GM23338 (cell line): ENCODE measurements around the gene PITRM1. TPM values are rescaled to one million over a fixed set of nuclear protein-coding genes. Genes with fewer than 3 reads are reported as not detected.

Experiments used
- ATAC-seq: fragments of 200-7000 bp; cut with Tn5 transposase; 3 replicates; pipeline ENCODE4 v1.9.1; 2020
- DNase-seq: peaks from one replicate; pipeline ENCODE4 v3.0.0-alpha.2; 2015; ENCODE audit warnings: low spot score
- H2AFZ ChIP-seq: fragments of 200-600 bp; sonication (generic); 2 replicates; pipeline ENCODE4 v1.8.0; 2016; ENCODE audit warnings: antibody characterized with exemption, mild to moderate bottlenecking, moderate library complexity
- H3F3A ChIP-seq: fragments of 200-600 bp; sonication (generic); replicated peaks from 2 replicates; pipeline ENCODE4 v1.8.0; 2017; ENCODE audit warnings: antibody characterized with exemption, mixed run types, low read depth
- H3K27ac ChIP-seq: fragments of 200-600 bp; sonication (generic); 2 replicates; pipeline ENCODE4 v1.6.1; 2016; ENCODE audit warnings: low read depth
- H3K27me3 ChIP-seq: fragments of 200-600 bp; sonication (generic); 2 replicates; pipeline ENCODE4 v1.8.0; 2016; ENCODE audit warnings: mild to moderate bottlenecking, mixed run types, moderate library complexity; ENCODE audit not compliant: insufficient read depth
- H3K36me3 ChIP-seq: fragments of 200-600 bp; sonication (generic); 2 replicates; pipeline ENCODE4 v1.8.0; 2016; ENCODE audit warnings: mild to moderate bottlenecking; ENCODE audit not compliant: insufficient read depth
- H3K4me1 ChIP-seq: fragments of 200-600 bp; sonication (generic); 2 replicates; pipeline ENCODE4 v1.8.0; 2016; ENCODE audit warnings: mild to moderate bottlenecking, moderate library complexity; ENCODE audit not compliant: insufficient read depth
- H3K4me2 ChIP-seq: fragments of 200-600 bp; sonication (generic); 2 replicates; pipeline ENCODE4 v1.7.1; 2017; ENCODE audit warnings: mixed run types
- H3K4me3 ChIP-seq: fragments of 200-600 bp; sonication (generic); 2 replicates; pipeline ENCODE4 v1.6.1; 2016; ENCODE audit warnings: mixed run types
- H3K79me2 ChIP-seq: fragments of 200-600 bp; sonication (generic); replicated peaks from 2 replicates; pipeline ENCODE4 v1.8.0; 2017; ENCODE audit warnings: mild to moderate bottlenecking; ENCODE audit not compliant: insufficient read depth
- H3K9me2 ChIP-seq: fragments of 200-600 bp; sonication (generic); 2 replicates; pipeline ENCODE4 v1.8.0; 2017; ENCODE audit not compliant: insufficient read depth
- H4K20me1 ChIP-seq: fragments of 200-600 bp; sonication (generic); replicated peaks from 2 replicates; pipeline ENCODE4 v1.8.0; 2017; ENCODE audit warnings: mild to moderate bottlenecking; ENCODE audit not compliant: insufficient read depth
- H3K27ac Mint-ChIP-seq: 2 replicates; pipeline ENCODE4 v1.8.0; 2020; ENCODE audit warnings: inconsistent platforms, mild to moderate bottlenecking, moderate library complexity, mixed read lengths
- H3K27me3 Mint-ChIP-seq: 3 replicates; pipeline ENCODE4 v1.8.0; 2022; ENCODE audit warnings: low read depth, mild to moderate bottlenecking, moderate library complexity, mixed read lengths, inconsistent platforms; ENCODE audit not compliant: insufficient read depth, poor library complexity
- H3K36me3 Mint-ChIP-seq: 3 replicates; pipeline ENCODE4 v1.8.0; 2021; ENCODE audit warnings: low read depth, mild to moderate bottlenecking, inconsistent platforms, moderate library complexity, mixed read lengths
- H3K4me1 Mint-ChIP-seq: 3 replicates; pipeline ENCODE4 v1.8.0; 2020; ENCODE audit warnings: mild to moderate bottlenecking, inconsistent platforms, mixed read lengths
- H3K4me3 Mint-ChIP-seq: 3 replicates; pipeline ENCODE4 v1.8.0; 2021; ENCODE audit warnings: moderate library complexity, mild to moderate bottlenecking, inconsistent platforms, mixed read lengths
- H3K9me3 Mint-ChIP-seq: 3 replicates; pipeline ENCODE4 v1.8.0; 2020; ENCODE audit warnings: moderate library complexity, mild to moderate bottlenecking, inconsistent platforms, mixed read lengths
- CREB1 ChIP-seq: fragments of 250-450 bp; sonication (Bioruptor Pico); IDR thresholded peaks from 2 replicates; pipeline ENCODE4 v1.5.0; 2020; ENCODE audit warnings: low read depth, mild to moderate bottlenecking, moderate library complexity
- CTCF ChIP-seq, 2 experiments: fragments of 200-600 bp in 1 of 2; sonication (generic) in 1 of 2; conservative IDR thresholded peaks; 2 replicates each; pipeline versions ENCODE4 v1.5.1 to v1.6.1; 2016 to 2017; ENCODE audit warnings: antibody characterized with exemption in 2 of 2, low read depth in 2 of 2, mild to moderate bottlenecking in 2 of 2, moderate library complexity in 1 of 2
- ETS1 ChIP-seq: IDR thresholded peaks from 2 replicates; pipeline ENCODE4 v1.6.1; 2016; ENCODE audit warnings: antibody characterized with exemption
- EZH2 ChIP-seq: fragments of 200-600 bp; sonication (generic); IDR thresholded peaks from one replicate; pipeline ENCODE4 v1.8.0; 2017; ENCODE audit warnings: antibody characterized with exemption, mild to moderate bottlenecking, low read depth; ENCODE audit not compliant: unreplicated experiment
- EZH2phosphoT487 ChIP-seq: fragments of 200-600 bp; sonication (generic); IDR thresholded peaks from one replicate; pipeline ENCODE4 v1.8.1; 2018; ENCODE audit warnings: antibody characterized with exemption; ENCODE audit not compliant: unreplicated experiment
- JUNB ChIP-seq: IDR thresholded peaks from one replicate; pipeline ENCODE4 v1.6.1; 2016; ENCODE audit warnings: antibody characterized with exemption; ENCODE audit not compliant: unreplicated experiment
- NANOG ChIP-seq: IDR thresholded peaks from 2 replicates; pipeline ENCODE4 v1.6.1; 2016; ENCODE audit warnings: antibody characterized with exemption, borderline replicate concordance
- POLR2AphosphoS5 ChIP-seq: IDR thresholded peaks from 2 replicates; pipeline ENCODE4 v1.6.1; 2016; ENCODE audit warnings: antibody characterized with exemption, low read depth
- REST ChIP-seq: IDR thresholded peaks from one replicate; pipeline ENCODE4 v1.6.1; 2018; ENCODE audit warnings: antibody characterized with exemption; ENCODE audit not compliant: unreplicated experiment
- STAT1 ChIP-seq: IDR thresholded peaks from one replicate; pipeline ENCODE4 v1.6.1; 2016; ENCODE audit warnings: antibody characterized with exemption; ENCODE audit not compliant: unreplicated experiment
- ZNF114 ChIP-seq: fragments of 250-450 bp; sonication (Bioruptor Pico); IDR thresholded peaks from 2 replicates; pipeline ENCODE4 v1.5.0; 2020; ENCODE audit warnings: mild to moderate bottlenecking, moderate library complexity
- ZNF331 ChIP-seq: fragments of 250-450 bp; sonication (Bioruptor Pico); IDR thresholded peaks from 2 replicates; pipeline ENCODE4 v1.5.0; 2020; ENCODE audit warnings: low read depth, mild to moderate bottlenecking, moderate library complexity
- ZNF462 ChIP-seq: fragments of 250-450 bp; sonication (Bioruptor Pico); IDR thresholded peaks from 2 replicates; pipeline ENCODE4 v1.5.0; 2020; ENCODE audit warnings: mild to moderate bottlenecking, moderate library complexity
- polyA plus RNA-seq: library from polyadenylated mRNA; unstranded; fragments of >200 nt; fragmentation: Nextera tagmentation; extraction: Ambion mirVana; gene quantifications from 2 replicates; pipeline ENCODE4 v1.2.1, GENCODE V29; 2016
- total RNA-seq: library from RNA; depleted of rRNA; stranded (reverse); fragments of >200 nt; shearing (Covaris generic); gene quantifications from 2 replicates; pipeline ENCODE4 v1.2.3, GENCODE V29; 2014

PITRM1 gene
- total and polyA plus RNA-seq, 2 experiments from 2014 or later: 29.0 to 33.0 TPM

GRCh38 chr10:3199488-3199887 is 26.9 kb upstream of the PITRM1 start:
- H3K4me2 ChIP-seq: no peak overlapping the region
- H3K9me2 ChIP-seq: no peaks in the 10 kb centered on the region
- no peaks in the 10 kb centered on the region for H3F3A ChIP-seq
- no peak overlapping the region for H2AFZ ChIP-seq
- H3K36me3 Mint-ChIP-seq: no peaks in the 10 kb centered on the region; the same call in 2 of the 3 replicates
- H3K4me1 Mint-ChIP-seq: peaks cover 17% of the 10 kb centered on the region
- no peak overlapping the region for H3K4me3 ChIP-seq
- H3K9me3 Mint-ChIP-seq: no peaks in the 10 kb centered on the region
- no peak overlapping the region for H3K27ac ChIP-seq
- H4K20me1 ChIP-seq: no peaks in the 10 kb centered on the region
- peaks cover 4% of the 10 kb centered on the region for H3K27me3 Mint-ChIP-seq
- no peak for ATAC-seq
- TF ChIP-seq ZNF331 (CRISPR knock-in tag) (no peak), REST (no peak), STAT1 (no peak), EZH2phosphoT487 (no peak), ETS1 (no peak), NANOG (no peak), ZNF114 (no peak), JUNB (no peak), EZH2 (no peak), CTCF (conservative IDR thresholded peaks at IDR 0.05; ENCODE audit: low read depth in 2 of 2) (no peak), CREB1 (no peak), ZNF462 (CRISPR knock-in tag) (no peak), POLR2AphosphoS5 (no peak)
- DNase-seq: no peak
- no peaks in the 10 kb centered on the region for H3K36me3 ChIP-seq
- H3K4me3 Mint-ChIP-seq: no peak overlapping the region
- no peak overlapping the region for H3K27ac Mint-ChIP-seq
- H3K27me3 ChIP-seq: no peaks in the 10 kb centered on the region
- no peaks in the 10 kb centered on the region for H3K4me1 ChIP-seq
- no peaks in the 10 kb centered on the region for H3K79me2 ChIP-seq
